ENCODE results near the gene TRIM10. TPM values are rescaled to one million over a fixed set of nuclear protein-coding genes. Genes with fewer than 3 reads are reported as not detected.

The TRIM10 gene
- total and polyA plus RNA-seq, 2 experiments from 2014 or later: 0.11 TPM; not detected in 1

DNA sequence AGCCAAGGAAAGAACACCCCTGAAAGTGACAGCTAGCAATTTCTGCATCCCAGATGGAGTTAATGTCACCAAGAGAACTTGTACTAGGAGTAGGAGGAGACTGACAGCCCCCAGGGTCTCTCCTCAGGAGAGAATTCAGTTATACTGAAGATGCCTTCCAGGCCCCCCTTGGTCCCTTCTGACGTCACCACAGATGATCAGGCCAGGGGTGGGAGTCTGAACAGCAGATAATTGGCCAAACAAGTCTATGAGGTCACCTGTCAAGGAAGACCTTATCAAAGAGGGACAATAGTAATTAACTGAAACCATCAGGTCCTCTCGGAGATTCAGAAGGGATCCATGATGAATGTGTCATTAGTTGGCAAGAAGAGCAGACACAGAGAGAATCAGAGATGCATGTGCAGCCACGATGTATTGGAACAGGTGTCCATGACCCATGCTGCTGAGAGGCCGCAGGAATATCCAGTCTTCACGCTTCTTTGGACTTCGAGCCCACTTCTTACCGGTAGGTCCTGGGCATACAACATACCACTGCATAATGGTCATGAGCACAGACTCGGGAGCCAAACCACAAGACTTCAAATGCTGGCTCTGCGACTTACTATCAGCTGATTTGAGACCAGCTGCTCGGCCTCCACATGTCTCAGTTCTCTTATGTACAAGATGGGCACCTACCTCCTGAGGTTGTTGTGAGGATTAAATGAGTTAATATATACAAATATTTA lies 10.2 kb downstream of the TRIM10 start:
- Histone ChIP-seq H3K4me1 (ENCODE audit: insufficient read depth) (peaks cover 13% of the 10 kb centered on the region), H3K9me2 (ENCODE audit: insufficient read depth) (no peaks in the 10 kb centered on the region), H4K20me1 (ENCODE audit: insufficient read depth) (no peaks in the 10 kb centered on the region), H3K9me3 (ENCODE audit: low read depth) (no peaks in the 10 kb centered on the region), H3K27ac (no peak overlapping the region), H2AFZ (no peak overlapping the region), H3K79me2 (ENCODE audit: insufficient read depth) (no peaks in the 10 kb centered on the region), H3K4me2 (ENCODE audit: unreplicated experiment) (no peak overlapping the region), H3K9ac (no peak overlapping the region), H3F3A (ENCODE audit: insufficient read depth) (peaks cover 10% of the 10 kb centered on the region), H3K36me3 (ENCODE audit: low read depth) (no peaks in the 10 kb centered on the region), H3K27me3 (replicated peaks; ENCODE audit: insufficient read depth) (peaks cover 3% of the 10 kb centered on the region; the same call in 1 of the 2 replicates), H3K4me3 (no peak overlapping the region)
- DNase-seq: peak; percentile 30
- TF ChIP-seq EZH2 (IDR thresholded peaks at IDR 0.05; ENCODE audit: insufficient read depth, poor library complexity, severe bottlenecking): no peak
- 64 to 70% methylated on average over 10 of the region's 10 CpGs for WGBS, 2 experiments (ENCODE audit: low coverage in 1 of 2, low lambda C conversion rate in 2 of 2, missing lambda C conversion rate in 2 of 2)
- in situ Hi-C loops (cut with MboI): no loop called here

DNA sequence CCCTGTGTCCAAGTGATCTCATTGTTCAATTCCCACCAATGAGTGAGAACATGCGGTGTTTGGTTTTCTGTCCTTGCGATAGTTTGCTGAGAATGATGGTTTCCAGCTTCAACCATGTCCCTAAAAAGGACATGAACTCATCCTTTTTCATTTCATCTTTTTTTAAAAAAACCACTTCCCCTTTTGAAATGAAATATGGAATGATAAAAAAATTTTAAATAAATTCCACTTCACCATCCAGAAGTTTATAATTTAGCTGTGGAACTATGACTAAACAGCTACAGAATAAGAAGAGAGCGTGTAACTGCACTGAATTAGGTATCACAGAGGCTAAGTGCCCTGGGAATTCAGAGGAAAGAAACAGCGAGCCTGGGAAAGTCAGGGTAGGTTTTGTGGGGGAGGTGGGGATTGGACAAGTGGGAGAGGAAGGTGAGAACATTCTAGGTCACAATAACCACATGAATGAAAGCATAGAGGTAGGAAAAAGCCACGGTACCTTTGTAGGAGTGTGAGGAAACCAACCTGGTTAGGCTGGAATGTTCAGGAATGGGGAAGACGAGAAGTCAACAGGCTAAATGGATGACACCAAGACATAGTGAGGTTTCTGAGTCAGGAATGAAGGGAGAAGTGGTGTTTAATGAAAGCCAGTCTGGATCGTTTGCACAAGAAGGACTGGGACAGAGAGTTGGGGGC lies 11.0 kb downstream of the TRIM10 start:
- peaks cover 2% of the 10 kb centered on the region; the same call in 1 of the 2 replicates for H3F3A ChIP-seq (ENCODE audit: insufficient read depth)
- no peaks in the 10 kb centered on the region for H4K20me1 ChIP-seq (ENCODE audit: insufficient read depth)
- no peak overlapping the region for H3K9ac ChIP-seq
- H3K79me2 ChIP-seq (ENCODE audit: insufficient read depth): no peaks in the 10 kb centered on the region
- no peaks in the 10 kb centered on the region for H3K9me3 ChIP-seq (ENCODE audit: low read depth)
- no peak for TF ChIP-seq EZH2phosphoT487 (IDR thresholded peaks at IDR 0.05; ENCODE audit: insufficient read depth, low read depth)
- no peak for TF ChIP-seq EZH2 (IDR thresholded peaks at IDR 0.05; ENCODE audit: insufficient read depth, poor library complexity, severe bottlenecking)
- WGBS, 2 experiments (ENCODE audit: low coverage in 1 of 2, low lambda C conversion rate in 2 of 2, missing lambda C conversion rate in 2 of 2): 43 to 44% methylated on average over 7 of the region's 7 CpGs
- H3K9me2 ChIP-seq (ENCODE audit: insufficient read depth): no peaks in the 10 kb centered on the region
- H3K27ac ChIP-seq: no peak overlapping the region
- no peak overlapping the region for H3K4me3 ChIP-seq
- H3K36me3 ChIP-seq (ENCODE audit: low read depth): no peaks in the 10 kb centered on the region
- H3K4me1 ChIP-seq (ENCODE audit: insufficient read depth): peaks cover 5% of the 10 kb centered on the region
- DNase-seq: no peak
- H3K27me3 ChIP-seq (replicated peaks; ENCODE audit: insufficient read depth): peaks cover 11% of the 10 kb centered on the region
- H2AFZ ChIP-seq: no peak overlapping the region
- in situ Hi-C loops (cut with MboI): no loop called here
- H3K4me2 ChIP-seq (ENCODE audit: unreplicated experiment): no peak overlapping the region

DNA sequence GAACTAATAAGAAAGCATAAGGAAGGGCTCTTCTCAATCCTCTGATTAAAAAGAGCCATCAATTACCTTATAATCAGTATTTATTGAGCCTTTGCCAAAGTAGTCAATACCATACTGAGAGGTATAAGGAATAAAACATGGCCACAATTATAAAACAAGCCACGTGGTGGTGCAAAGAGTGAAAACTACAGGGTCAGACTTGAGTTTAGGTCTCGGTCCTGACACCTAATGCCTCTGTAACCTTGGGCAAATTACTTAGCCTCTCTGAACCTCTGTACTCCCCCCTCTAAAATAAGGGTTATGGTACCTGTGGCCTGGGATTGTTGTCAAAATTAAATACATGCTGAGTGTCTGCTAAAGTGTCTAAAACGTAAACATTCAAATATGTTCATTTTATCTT lies 11.8 kb downstream of the TRIM10 start:
- TF ChIP-seq EZH2phosphoT487 (IDR thresholded peaks at IDR 0.05; ENCODE audit: insufficient read depth, low read depth) (no peak), EZH2 (IDR thresholded peaks at IDR 0.05; ENCODE audit: insufficient read depth, poor library complexity, severe bottlenecking) (no peak)
- Histone ChIP-seq H3K79me2 (ENCODE audit: insufficient read depth) (no peaks in the 10 kb centered on the region), H3K27me3 (replicated peaks; ENCODE audit: insufficient read depth) (peaks cover 19% of the 10 kb centered on the region), H3K9me3 (ENCODE audit: low read depth) (no peaks in the 10 kb centered on the region), H3K27ac (no peak overlapping the region), H3K4me1 (ENCODE audit: insufficient read depth) (no peaks in the 10 kb centered on the region), H3K4me3 (no peak overlapping the region), H3K36me3 (ENCODE audit: low read depth) (no peaks in the 10 kb centered on the region), H2AFZ (no peak overlapping the region), H3F3A (ENCODE audit: insufficient read depth) (no peaks in the 10 kb centered on the region), H3K9ac (no peak overlapping the region), H4K20me1 (ENCODE audit: insufficient read depth) (no peaks in the 10 kb centered on the region), H3K9me2 (ENCODE audit: insufficient read depth) (no peaks in the 10 kb centered on the region), H3K4me2 (ENCODE audit: unreplicated experiment) (no peak overlapping the region)
- in situ Hi-C loops (cut with MboI): no loop called here
- 47 to 48% methylated on average over 3 of the region's 3 CpGs for WGBS, 2 experiments (ENCODE audit: low coverage in 1 of 2, low lambda C conversion rate in 2 of 2, missing lambda C conversion rate in 2 of 2)
- no peak for DNase-seq

DNA sequence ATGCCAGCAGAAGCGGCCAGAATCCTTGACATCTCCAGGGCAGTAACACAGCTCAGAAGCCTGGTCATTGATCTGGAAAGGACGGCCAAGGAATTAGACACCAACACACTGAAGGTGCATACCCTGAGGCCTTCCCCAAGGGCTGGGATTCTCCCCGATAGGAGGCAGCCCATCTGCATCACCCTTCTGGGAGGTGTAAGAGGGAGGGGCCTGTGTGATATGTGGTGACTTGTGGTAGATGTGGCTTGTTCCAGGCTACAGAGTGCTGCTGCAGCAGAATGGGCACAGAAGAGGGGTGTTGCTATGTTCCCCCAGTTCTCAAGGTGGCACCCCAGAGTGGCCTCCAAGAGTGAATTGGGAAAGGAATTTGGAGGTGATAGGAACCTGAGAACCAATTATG lies 13.9 kb downstream of the TRIM10 start:
- whole genome bisulfite sequencing, 2 experiments (ENCODE audit: low coverage in 1 of 2, low lambda C conversion rate in 2 of 2, missing lambda C conversion rate in 2 of 2): 51 to 57% methylated on average over 3 of the region's 3 CpGs
- no peaks in the 10 kb centered on the region for H3K9me3 ChIP-seq (ENCODE audit: low read depth)
- H3K36me3 ChIP-seq (ENCODE audit: low read depth): no peaks in the 10 kb centered on the region
- in situ Hi-C loops (cut with MboI): no loop called here
- H4K20me1 ChIP-seq (ENCODE audit: insufficient read depth): no peaks in the 10 kb centered on the region
- no peak overlapping the region for H3K9ac ChIP-seq
- no peak overlapping the region for H3K27ac ChIP-seq
- no peaks in the 10 kb centered on the region for H3K4me1 ChIP-seq (ENCODE audit: insufficient read depth)
- no peaks in the 10 kb centered on the region for H3F3A ChIP-seq (ENCODE audit: insufficient read depth)
- H3K27me3 ChIP-seq (replicated peaks; ENCODE audit: insufficient read depth): peaks cover 39% of the 10 kb centered on the region
- H3K4me3 ChIP-seq: no peak overlapping the region
- no peak for DNase-seq
- H3K4me2 ChIP-seq (ENCODE audit: unreplicated experiment): no peak overlapping the region
- TF ChIP-seq EZH2 (IDR thresholded peaks at IDR 0.05; ENCODE audit: insufficient read depth, poor library complexity, severe bottlenecking) (no peak), EZH2phosphoT487 (IDR thresholded peaks at IDR 0.05; ENCODE audit: insufficient read depth, low read depth) (no peak)
- H3K79me2 ChIP-seq (ENCODE audit: insufficient read depth): no peaks in the 10 kb centered on the region
- no peak overlapping the region for H2AFZ ChIP-seq
- H3K9me2 ChIP-seq (ENCODE audit: insufficient read depth): no peaks in the 10 kb centered on the region
